Measurements from ENCODE around the gene SPRR2E.

SPRR2E gene

GRCh38 chr1:153049211-153049610, 45.1 kb downstream of the SPRR2E start:
- no peak overlapping the region for H3K27ac ChIP-seq
- H3K79me2 ChIP-seq = no peaks in the 10 kb centered on the region
- H2AFZ ChIP-seq = no peak overlapping the region
- no peaks in the 10 kb centered on the region for H3K4me1 ChIP-seq
- H3K36me3 ChIP-seq (ENCODE audit: control insufficient read depth, insufficient read depth, low read length) = no peaks in the 10 kb centered on the region
- H3K4me3 ChIP-seq (ENCODE audit: low read depth, low read length) = no peak overlapping the region
- TF ChIP-seq CTCF (IDR thresholded peaks at IDR 0.05) = no peak
- no peaks in the 10 kb centered on the region for H3K27me3 ChIP-seq (ENCODE audit: control insufficient read depth, insufficient read depth, low read length)
- no peaks in the 10 kb centered on the region for H3K9me3 ChIP-seq (ENCODE audit: control insufficient read depth, low read length)
- H3K9ac ChIP-seq = no peak overlapping the region
- H3K4me2 ChIP-seq (ENCODE audit: low read length) = no peak overlapping the region
